HEK293 (cell line): Measurements from ENCODE around the gene ENOX2.

Experiments
- CTCF ChIP-seq: fragments of 450-650 bp; formaldehyde crosslinking; IDR thresholded peaks from 2 replicates; pipeline ENCODE4 v1.5.1; 2016; ENCODE audit warnings: missing biosample characterization, missing genetic modification characterization
- KLF10 ChIP-seq: fragments of 450-650 bp; IDR thresholded peaks from 2 replicates; pipeline ENCODE4 v1.5.1; 2018; ENCODE audit warnings: missing biosample characterization, mild to moderate bottlenecking, missing genetic modification characterization
- KLF17 ChIP-seq: fragments of 450-650 bp; formaldehyde crosslinking; IDR thresholded peaks from 2 replicates; pipeline ENCODE4 v1.5.1; 2016; ENCODE audit warnings: missing biosample characterization, missing genetic modification characterization
- ZEB2 ChIP-seq: fragments of 450-650 bp; formaldehyde crosslinking; IDR thresholded peaks from 2 replicates; pipeline ENCODE4 v1.5.1; 2016; ENCODE audit warnings: missing biosample characterization, missing genetic modification characterization
- ZNF175 ChIP-seq: fragments of 450-650 bp; formaldehyde crosslinking; IDR thresholded peaks from 2 replicates; pipeline ENCODE4 v1.5.1; 2016; ENCODE audit warnings: missing biosample characterization, missing genetic modification characterization
- ZNF24 ChIP-seq: fragments of 450-650 bp; formaldehyde crosslinking; IDR thresholded peaks from 2 replicates; pipeline ENCODE4 v1.5.1; 2016; ENCODE audit warnings: missing biosample characterization, missing genetic modification characterization
- ZNF449 ChIP-seq: fragments of 450-650 bp; formaldehyde crosslinking; IDR thresholded peaks from 2 replicates; pipeline ENCODE4 v1.5.1; 2017; ENCODE audit warnings: missing biosample characterization, mild to moderate bottlenecking, missing genetic modification characterization, moderate library complexity

- TF ChIP-seq CTCF (tag by site-specific recombination): no peak
- TF ChIP-seq ZNF24: peak; percentile 64; the same call in 1 of the 2 replicates
- TF ChIP-seq ZNF449 (tag by site-specific recombination): no peak
- TF ChIP-seq ZEB2 (tag by site-specific recombination): peak; percentile 84
- peak; percentile 56; the same call in 1 of the 2 replicates for TF ChIP-seq KLF10 (tag by site-specific recombination)
- TF ChIP-seq KLF17 (tag by site-specific recombination): no peak
- no peak for TF ChIP-seq ZNF175 (tag by site-specific recombination)
Observed at GRCh38 chrX:130772105-130772775, 130.8 kb downstream of the ENOX2 start.
